Amniotic stem cell (primary cell): Measurements from ENCODE around the gene NRG2.

Experiments
- DNase-seq: peaks from one replicate; lab custom pipeline; 2025; lab: John Stamatoyannopoulos, UW

Gene NRG2

DNA sequence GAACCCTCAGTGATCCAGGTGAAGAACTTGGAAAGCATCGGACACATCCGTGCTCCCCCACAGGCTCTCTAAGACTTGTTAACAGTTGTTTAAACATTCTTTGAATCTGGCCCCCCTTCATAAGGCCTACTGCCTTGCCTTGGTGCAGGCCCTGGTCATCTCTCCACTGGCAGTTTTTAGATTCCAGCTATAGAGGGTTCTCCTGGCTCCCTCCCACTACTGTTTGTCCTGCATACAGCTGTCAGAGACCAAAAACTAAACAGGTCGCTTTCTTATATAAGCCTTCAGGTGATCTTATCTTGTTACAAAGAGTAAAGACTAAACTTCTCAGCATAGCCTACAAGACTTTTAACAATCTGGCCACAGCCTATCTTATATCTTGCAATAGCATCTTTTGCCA is 32.3 kb downstream of the NRG2 start:
- no peak for DNase-seq

DNA sequence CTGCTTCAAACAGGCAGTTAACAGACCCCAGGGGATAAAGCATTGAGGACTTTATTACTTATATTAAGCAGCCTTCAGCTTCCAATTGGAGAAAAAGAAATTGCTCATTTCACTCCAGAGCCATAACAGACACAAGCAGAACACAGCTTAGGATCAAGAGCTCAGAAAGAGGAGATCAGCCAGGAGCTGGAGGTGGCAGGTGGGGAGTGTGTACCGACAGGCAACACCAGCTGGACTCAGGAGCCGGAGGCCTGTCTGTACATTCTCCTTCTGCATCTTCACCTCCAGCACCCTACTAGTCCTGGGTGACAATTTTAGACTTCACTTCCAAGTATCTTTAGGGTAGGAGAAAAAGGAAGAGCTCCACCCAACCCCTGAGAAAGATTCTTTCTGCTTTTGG is 35.8 kb downstream of the NRG2 start:
- DNase-seq, result no peak

DNA sequence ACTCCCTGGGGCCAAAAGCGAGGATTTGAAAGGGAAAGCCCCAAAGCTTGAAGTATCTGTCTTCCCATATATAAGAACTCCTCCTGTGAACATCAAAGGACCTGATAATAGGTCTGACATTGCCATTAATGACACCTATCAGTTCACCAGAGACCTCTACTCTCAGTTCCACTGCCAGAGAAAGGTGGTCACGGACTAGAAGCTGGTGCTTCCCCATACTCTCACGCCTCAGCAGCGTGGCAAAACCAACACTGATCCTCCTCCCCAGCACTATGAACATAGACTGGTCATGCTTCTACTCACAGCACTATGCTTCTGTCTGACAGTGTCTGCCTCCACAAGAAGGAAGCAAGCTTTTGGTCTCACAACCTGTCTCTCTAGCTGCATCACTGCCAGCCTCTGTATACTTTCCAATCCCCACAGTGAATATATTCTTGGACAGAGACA is 37.9 kb downstream of the NRG2 start:
- DNase-seq, result no peak

DNA sequence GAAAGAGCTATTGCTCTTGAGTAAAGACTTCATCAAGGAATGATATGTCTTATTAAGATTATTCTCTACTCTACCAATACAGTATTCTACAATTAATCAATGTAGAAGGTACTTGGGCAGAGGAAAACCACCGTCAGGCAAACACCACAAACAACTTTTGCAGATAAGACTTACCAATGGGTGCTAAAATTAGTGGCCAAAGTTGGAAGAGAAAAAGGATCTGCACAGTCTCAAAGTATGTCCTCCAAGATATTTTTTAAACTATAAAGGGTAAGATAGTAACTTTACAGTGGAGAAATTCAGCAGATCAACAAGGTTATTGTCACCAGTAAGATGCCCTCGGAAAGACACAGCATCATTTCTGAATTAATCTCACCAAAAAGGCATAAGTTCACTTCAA is 38.9 kb downstream of the NRG2 start:
- no peak for DNase-seq

DNA sequence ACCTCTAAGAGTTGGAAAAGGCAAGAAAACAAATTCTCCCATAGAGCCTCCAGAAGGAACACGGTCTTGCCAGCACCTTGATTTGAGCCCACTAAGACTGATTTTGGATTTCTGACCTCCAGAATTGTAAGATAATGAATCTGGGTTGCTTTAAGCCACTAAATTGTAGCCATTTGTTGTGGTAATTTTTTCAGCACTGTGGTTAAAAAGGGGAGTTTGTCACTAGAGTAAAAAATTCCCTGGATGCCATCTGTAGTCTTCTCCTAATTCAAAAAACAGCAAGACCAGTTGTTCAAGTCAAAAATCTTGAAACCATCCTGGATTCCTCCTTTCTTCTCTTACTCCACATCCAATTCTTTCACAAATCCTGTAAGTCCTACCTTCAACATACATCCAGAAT is 39.6 kb downstream of the NRG2 start:
- DNase-seq, result no peak

DNA sequence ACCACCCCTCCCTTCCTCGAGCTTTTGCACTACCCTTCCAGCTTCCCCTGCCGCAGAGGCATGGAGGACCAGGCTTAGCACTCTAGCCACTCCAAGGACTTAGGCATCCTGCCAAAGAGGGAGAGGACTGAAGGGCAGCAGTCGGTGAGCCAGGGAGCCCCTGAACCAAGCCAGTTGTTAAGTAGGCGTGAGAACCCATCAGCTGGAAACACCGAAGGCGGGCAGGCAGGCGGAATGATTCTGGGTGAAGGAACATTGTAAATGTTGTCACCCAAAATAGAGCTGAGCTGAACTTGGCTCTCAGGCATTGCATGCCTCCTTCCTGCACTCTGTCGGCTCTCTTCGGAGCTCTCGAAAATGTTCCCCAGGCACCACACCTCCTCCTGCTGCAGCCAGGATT is 42.8 kb downstream of the NRG2 start:
- no peak for DNase-seq

DNA sequence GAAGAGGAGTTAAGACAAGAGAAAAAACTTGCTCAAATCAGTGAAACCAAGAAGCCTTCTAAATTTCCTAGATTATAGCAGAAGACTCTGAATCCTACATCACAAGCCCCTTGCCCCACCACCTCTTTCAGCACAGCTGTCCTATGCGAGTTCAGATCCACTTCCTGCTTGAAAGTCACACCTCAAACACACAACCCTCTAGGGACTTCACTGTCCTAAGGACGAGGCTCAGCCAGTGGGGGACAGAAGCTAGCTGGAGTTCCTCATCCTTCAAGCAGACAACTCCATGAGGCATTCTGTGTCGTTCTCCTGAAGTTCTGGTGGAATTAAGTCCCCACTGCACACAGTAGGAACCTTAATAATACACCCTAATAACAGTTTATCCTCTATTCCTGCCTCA is 44.3 kb downstream of the NRG2 start:
- no peak for DNase-seq

DNA sequence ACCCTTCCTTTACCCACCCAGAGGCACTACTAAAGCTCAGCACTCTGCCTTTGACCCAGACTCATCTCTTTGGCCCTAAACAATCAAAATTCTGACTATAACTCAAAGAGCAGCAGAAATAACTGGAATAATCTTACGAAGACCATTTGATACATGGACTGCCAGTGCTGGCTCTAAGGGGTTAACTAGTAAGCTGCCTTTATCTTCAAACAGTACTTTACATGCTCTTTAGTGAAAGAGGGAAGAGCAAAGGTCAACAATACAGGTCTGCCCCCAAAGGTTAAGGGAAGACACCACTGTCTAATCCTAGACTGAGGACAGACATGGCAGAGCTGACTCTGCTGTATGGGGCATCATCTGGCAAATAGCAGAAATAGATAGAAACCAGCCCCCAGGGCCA is 45.8 kb downstream of the NRG2 start:
- DNase-seq, result no peak

DNA sequence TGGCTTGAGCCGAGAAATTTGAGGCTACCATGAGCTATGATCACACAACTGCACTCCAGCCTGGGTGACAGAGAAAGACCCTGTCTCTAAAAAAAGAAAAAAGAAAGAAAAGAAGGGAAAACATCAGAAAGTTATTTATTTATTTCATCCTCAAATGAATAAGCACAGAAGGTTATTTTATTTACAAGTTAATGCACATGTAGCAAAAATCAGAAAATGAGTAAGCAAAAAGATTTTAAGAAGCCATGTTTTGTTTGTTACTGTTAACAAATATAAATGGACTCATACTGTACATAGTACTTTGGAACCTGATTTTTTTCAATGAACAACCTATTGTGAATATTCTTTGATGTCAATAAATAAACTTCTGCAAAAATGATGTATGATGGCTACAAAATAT is 47.2 kb downstream of the NRG2 start:
- DNase-seq, result no peak

DNA sequence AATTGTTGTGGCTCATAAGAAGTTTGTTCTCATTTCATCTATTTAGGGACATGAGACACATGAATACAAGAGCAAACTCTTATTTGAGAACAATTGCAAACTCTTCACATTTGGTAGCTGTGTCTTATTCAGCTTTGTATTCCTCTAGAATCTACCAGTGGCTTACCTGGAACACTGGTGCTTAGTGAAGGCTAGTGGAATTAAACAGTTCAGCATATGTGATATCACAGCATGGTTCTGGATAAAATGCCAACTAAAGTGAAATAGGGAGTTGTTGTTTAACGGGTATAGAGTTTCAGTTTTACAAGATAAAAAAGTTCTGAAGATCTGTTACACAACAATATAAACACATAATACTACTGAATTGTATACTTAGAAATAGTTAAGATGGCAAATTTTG is 48.9 kb downstream of the NRG2 start:
- DNase-seq, result no peak

DNA sequence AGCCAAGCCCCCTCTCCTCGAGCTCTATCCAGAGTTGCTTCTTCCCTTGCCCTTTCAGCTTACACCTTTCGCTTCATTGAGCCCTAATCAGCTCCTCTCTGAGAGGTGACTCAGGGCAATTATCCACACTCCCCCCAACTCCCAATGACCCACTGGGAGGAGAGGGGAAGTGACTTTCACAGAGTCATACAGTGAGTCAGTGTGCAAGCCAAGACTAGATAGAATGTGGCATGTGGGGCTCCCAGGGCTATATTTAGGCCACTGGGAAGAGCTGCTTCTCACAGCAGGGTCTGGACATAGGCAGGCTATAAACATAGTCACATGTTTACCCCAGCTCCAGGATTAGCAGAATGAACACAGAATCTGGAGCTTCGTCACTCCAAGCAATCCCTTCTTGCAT is 57.4 kb downstream of the NRG2 start:
- peak; percentile 5 for DNase-seq

DNA sequence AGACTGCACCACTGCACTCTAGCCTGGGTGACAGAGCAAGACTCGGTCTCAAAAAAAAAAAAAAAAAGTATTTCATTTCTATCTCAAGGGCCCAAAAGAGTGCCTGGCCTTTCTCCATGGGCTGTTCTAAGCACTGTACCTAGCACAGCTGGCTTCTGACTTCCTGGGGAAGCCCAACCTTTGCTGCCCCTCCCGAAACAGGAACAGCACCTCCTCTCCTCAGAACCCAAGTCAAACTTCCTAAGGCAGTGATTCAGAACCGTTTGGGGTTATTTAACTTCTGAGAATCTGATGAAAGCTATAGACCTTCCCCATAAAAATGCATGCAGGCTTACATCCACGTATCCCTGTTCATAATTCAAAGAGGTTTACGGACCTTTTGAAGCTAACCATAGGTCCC is 57.8 kb downstream of the NRG2 start:
- no peak for DNase-seq

DNA sequence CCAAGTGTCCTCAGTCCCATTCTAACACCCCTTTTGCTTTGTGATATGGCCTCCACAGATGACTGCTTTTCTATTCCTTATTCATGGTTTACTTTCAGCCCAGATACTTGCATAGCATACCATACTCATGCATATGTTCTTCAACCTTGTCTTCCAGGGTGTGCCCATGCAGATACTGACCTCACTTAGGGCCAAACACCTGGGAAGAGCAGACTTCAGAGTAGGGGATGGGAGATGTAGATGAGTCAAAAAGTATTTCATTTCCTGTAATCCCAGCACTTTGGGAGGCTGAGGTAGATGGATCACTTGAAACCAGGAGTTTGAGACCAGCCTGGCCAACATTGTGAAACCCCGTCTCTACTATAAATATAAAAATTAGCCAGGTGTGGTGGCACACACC is 58.3 kb downstream of the NRG2 start:
- no peak for DNase-seq

DNA sequence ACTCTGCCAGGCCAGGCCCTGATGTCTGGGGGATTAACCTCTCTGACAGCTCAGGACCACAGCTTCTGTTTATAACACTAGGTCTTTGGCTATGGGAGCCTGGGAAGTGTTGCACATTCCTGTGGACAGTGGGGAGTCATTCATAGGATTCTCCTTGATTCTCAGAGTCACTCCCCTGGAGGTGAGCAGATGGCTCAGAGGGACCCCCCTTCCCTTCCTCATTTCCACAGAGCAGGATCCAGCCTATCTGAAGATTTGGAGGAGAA is 60.2 kb downstream of the NRG2 start:
- no peak for DNase-seq

DNA sequence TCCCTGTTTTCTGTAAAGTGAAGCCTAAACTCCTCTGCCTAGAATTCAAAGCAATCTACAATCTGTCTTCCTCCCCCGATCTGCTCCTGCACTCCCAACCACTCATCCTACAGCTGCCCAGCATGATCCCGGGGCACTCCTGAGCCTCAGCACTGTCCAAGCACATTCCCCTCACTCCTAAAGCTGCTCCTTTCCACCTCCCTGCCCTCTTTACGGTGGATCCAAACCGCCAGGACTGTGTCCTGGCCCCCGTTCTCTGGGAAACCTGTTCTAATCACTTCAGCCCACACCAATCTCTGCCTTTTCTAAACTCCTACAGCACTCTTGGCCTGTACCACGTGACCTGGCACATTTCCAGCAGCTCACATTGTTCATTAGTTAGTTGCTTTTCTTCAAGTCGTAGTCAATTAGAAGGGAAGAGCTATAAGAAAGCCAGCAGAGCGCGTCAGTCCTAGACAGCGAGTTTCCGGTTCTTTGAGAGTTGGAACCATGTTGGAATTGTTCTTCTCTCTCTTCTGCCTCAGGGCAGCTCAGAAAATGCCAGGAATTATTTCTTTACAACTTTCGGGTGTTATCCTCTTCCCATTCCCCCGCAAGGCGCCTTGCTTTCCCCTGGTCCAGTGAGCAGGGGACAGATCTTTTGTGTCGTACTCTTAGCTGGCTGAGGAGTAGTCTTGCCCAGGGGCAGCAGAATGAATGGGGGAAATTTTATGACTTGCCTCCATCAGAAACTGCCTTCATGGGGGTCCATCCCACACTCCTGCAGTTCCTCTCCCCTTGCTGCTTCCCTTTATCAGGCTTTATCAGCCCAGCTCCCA is 60.7 kb downstream of the NRG2 start:
- no peak for DNase-seq

DNA sequence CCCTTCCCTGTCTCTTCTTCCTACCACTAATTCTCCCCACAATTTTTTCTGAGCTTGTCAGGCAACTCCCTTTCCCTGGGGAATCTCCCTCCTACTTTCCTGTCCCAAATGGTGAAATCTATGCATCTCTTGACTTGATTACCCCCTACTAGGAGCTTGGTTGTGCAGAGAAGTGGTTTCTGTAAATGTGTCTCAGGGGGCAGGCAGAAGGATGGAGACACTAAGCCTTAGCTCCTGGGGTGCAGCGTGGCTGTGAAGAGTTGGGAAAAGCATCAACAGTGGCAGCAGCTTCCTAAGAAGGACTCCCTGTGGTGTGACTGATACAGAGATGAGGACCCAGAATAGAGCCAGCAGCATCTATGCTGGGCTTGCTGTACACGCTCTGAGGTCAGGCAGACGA is 62.3 kb downstream of the NRG2 start:
- DNase-seq, result no peak

DNA sequence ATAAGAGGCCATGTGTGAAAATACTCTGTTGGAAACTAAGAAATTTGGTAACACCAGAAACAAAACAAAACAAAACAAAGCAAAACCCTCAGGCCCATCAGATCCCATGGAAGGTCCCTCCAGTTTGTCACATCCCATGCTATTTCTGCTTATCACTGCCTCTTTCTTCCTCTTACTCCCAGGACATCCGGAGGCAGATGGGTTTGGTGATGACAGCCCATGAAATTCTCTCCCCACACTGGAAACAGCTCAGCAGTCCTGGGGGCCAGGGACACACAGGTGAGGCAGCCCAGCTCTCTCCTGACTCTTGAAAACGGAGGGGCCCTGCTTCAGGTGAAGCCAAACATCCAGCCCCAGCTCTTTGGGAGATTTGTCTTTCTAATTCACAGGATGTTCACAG is 63.2 kb downstream of the NRG2 start:
- DNase-seq, result no peak

DNA sequence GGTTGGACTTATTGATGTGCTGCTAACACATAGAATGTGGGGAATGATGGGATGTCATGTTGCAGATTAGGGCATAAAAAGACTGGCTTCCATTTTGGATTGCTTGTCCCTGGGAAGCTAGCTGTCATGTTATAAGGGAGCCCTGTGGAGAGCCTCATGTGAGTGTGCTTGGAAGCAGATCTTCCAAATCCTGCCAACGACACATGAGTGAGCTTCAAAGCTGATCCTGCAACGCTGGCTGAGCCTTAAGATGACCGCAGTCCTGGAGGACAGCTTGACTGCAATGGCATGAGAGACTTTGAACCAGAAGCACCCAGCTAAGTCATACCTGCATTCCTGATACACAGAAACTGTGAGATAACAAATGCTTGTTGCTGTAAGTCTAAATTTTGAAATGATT is 63.6 kb downstream of the NRG2 start:
- no peak for DNase-seq

DNA sequence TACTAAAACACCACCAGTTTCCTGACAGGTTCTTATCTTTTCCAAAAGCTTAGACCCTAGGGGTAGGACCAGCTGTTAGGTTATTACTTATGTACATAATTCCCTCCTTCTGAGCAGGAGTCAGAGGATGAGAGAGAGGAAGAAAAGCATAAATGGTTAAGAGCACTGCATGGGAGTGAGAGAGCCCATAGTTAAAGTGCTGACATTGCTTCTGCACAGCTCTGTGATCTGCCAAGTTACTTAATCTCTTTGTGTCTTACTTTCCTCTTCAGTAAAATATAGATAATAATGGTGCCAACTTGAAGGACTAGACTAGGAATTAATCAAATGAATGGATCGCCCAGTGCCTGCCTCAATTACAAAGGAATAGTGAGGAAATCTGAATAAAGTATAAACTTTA is 66.4 kb downstream of the NRG2 start:
- DNase-seq, result no peak

DNA sequence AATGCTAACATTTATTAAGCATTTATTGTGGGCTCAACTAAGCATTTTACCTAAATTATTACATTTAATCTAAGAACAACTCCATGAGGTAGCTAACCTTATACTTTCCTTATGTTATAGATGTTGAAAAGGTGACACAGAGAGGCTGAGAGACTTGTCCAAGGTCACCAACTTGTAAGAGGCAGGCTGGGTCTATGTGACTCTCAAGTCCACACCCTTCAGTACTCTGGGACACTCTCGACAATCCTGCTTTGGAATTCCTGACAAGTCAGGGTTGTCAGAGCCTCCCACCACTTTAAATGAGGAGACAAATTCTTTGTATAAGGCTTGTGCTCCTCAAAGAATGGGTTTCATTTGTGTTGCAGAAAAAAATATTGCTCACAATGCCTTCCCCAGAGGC is 67.2 kb downstream of the NRG2 start:
- DNase-seq, result no peak

DNA sequence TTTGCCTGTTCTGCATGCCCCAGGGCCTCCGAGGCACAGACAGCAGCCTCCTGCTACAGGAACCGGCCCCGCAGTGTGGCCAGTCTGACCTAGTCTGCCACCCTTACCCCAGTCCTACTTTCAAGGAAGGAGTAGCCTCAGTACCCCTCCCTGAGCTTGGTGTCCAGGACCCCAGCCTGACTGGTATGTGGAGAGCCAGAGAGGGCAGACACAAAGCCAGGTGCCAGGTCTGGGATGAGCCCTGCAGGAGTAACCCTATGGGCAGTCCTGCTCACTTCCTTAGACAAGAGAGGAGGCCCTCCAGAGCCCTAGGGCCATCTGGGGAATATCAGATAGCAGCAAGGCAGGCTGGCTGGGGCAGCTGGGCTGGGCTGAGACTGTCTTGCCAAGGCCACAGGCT is 67.8 kb downstream of the NRG2 start:
- DNase-seq, result no peak

DNA sequence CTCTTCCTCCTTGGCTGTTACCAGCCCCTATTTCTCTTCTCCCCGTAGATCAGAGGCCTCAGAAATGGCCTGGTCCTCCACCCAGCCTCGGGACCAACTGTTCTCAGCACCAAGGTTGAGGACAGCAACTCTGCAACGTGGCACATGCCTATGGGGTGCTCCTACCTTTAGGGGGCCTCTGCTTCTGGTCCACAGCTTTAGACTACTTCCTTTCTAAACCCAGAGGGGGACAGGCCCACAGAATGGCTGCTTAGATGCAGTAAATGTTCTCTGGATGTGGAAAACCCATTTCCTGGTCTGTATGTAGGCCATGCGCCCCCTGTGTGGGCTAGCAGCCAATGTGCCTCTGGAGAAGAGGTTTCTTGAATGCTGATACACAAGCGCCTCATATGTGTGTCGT is 68.4 kb downstream of the NRG2 start:
- DNase-seq, result no peak

DNA sequence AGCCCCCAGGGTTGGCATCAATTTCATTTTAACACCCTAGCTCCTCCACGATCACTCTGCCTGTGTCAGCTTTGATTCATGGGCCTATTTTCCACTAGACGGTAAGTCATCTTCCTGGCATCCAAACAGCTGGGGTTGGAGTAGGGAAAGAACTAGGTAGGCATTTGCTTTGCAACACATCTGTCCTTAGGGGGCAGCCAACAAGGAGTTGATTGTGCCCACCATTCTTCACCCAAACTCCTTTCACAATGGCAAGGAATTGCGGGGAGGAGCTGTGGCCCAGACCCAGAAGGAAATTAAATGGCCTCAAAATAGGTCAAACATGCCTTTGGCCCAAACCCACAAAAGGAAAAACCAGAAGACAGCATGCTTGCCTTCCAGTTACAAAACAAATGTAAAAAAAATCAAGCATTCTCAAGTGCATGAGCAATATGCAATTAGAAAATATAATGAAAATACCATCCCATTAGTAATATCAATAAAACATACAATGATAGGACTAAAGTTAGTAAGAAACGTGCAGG is 71.8 kb downstream of the NRG2 start:
- DNase-seq, result no peak

DNA sequence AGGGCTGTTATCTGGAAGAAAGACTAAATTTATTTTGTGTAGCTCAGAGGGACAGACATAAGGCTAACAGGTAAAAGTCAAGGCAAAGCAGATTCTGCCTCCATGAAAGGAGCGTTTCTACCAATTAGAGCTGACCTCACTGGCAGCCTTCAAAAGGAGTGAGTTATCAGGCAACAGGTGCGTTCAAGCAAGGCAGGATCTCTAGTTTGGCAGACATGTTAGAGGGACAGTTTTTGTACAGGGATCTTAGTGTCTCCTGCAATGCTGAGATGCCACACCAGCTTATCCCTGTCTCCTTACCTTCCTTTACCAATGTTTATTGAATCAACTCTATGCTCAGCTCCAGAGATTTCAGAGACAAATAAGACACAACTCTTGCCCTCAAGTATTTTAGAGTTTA is 73.8 kb downstream of the NRG2 start:
- no peak for DNase-seq
